K562 (cell line): ENCODE results near the gene ING4. TPM values are rescaled to one million over a fixed set of nuclear protein-coding genes. Genes with fewer than 3 reads are reported as not detected.

Source experiments
- ATF1 ChIP-seq, 2 experiments: fragments of 450-650 bp in 1 of 2; IDR thresholded peaks; 2 replicates each; pipeline ENCODE4 v1.6.1; 2016; ENCODE audit warnings: missing compliant biosample characterization in 1 of 2, missing genetic modification characterization in 1 of 2
- CGGBP1 ChIP-seq: fragments of 250-450 bp; sonication (Bioruptor Pico); IDR thresholded peaks from 2 replicates; pipeline ENCODE4 v1.9.0; 2021; ENCODE audit warnings: mild to moderate bottlenecking
- ELF1 ChIP-seq: fragments of 200-800 bp; sonication (Bioruptor generic); IDR thresholded peaks from 2 replicates; pipeline ENCODE4 v1.6.1; 2016; ENCODE audit warnings: missing genetic modification characterization, missing compliant biosample characterization
- FIP1L1 ChIP-seq: fragments of 200-400 bp; formaldehyde crosslinking; IDR thresholded peaks from 2 replicates; pipeline ENCODE4 v1.6.1; 2018; ENCODE audit warnings: mild to moderate bottlenecking, low read depth, low read length; ENCODE audit not compliant: poor library complexity, severe bottlenecking
- HDGF ChIP-seq: fragments of 450-650 bp; IDR thresholded peaks from 2 replicates; pipeline ENCODE4 v1.6.1; 2016
- HNRNPK ChIP-seq: fragments of 200-400 bp; formaldehyde crosslinking; IDR thresholded peaks from one replicate; pipeline ENCODE4 v1.6.1; 2018; ENCODE audit warnings: mild to moderate bottlenecking, low read depth, low read length; ENCODE audit not compliant: poor library complexity, severe bottlenecking
- HOXB6 ChIP-seq: fragments of 250-450 bp; sonication (Bioruptor Pico); IDR thresholded peaks from 2 replicates; pipeline ENCODE4 v1.5.1; 2022; ENCODE audit warnings: mild to moderate bottlenecking, borderline replicate concordance
- KHSRP ChIP-seq: fragments of 450-650 bp; IDR thresholded peaks from 2 replicates; pipeline ENCODE4 v1.6.1; 2017
- MAFF ChIP-seq: IDR thresholded peaks from 2 replicates; pipeline ENCODE4 v1.6.1; 2012; ENCODE audit warnings: low read length, improper control_type of control experiment
- MTF1 ChIP-seq: fragments of 250-450 bp; sonication (Bioruptor Pico); IDR thresholded peaks from 2 replicates; pipeline ENCODE4 v1.9.0; 2021; ENCODE audit warnings: moderate library complexity, mild to moderate bottlenecking, inconsistent platforms, borderline replicate concordance
- SMARCA5 ChIP-seq: fragments of 450-650 bp; IDR thresholded peaks from 2 replicates; pipeline ENCODE4 v1.6.1; 2016
- SREBF2 ChIP-seq: sonication (generic); formaldehyde crosslinking; IDR thresholded peaks from 2 replicates; pipeline ENCODE4 v1.4.0; 2020; ENCODE audit warnings: mild to moderate bottlenecking, missing genetic modification reagents
- STAT5A ChIP-seq: IDR thresholded peaks from 2 replicates; pipeline ENCODE4 v1.6.1; 2012; ENCODE audit warnings: low read length, inconsistent platforms, borderline replicate concordance
- ZBTB40 ChIP-seq, 2 experiments: fragments of 450-650 bp in 1 of 2; sonication (generic) in 1 of 2; formaldehyde crosslinking in 1 of 2; IDR thresholded peaks; 2 replicates each; pipeline versions ENCODE4 v1.7.1 to v1.9.0; 2016 to 2022; ENCODE audit warnings: inconsistent platforms in 1 of 2, mild to moderate bottlenecking in 1 of 2, missing genetic modification reagents in 1 of 2
- ZBTB8A ChIP-seq: fragments of 450-650 bp; IDR thresholded peaks from 2 replicates; pipeline ENCODE4 v1.6.1; 2018; ENCODE audit warnings: mild to moderate bottlenecking, moderate library complexity; ENCODE audit not compliant: partially characterized antibody
- ZNF280A ChIP-seq: fragments of 450-650 bp; IDR thresholded peaks from 2 replicates; pipeline ENCODE4 v1.6.1; 2018; ENCODE audit warnings: mild to moderate bottlenecking, low read depth; ENCODE audit not compliant: partially characterized antibody
- ZNF316 ChIP-seq: fragments of 450-650 bp; IDR thresholded peaks from 2 replicates; pipeline ENCODE4 v1.6.1; 2016
- ZNF780A ChIP-seq: fragments of 250-450 bp; sonication (Bioruptor Pico); IDR thresholded peaks from 2 replicates; pipeline ENCODE4 v1.5.0; 2021; ENCODE audit warnings: mild to moderate bottlenecking
- polyA plus RNA-seq, 8 experiments: library from polyadenylated mRNA; depleted of rRNA in 4 of 8; stranded (reverse) in 5 of 8; unstranded in 3 of 8; fragments of >200 nt; fragmentation: Nextera tagmentation in 2 of 8; fragmentation: Illumina TruSeq in 1 of 8; extraction: Ambion mirVana in 2 of 8; extraction: Trizol in 1 of 8; gene quantifications; 2 replicates each; pipeline versions ENCODE4 v1.2.1 to v1.2.3, GENCODE V29; 2011 to 2014; ENCODE audit warnings: inconsistent platforms in 1 of 8, missing spikeins in 1 of 8
- total RNA-seq, 7 experiments: library from RNA; depleted of rRNA in 6 of 7; stranded (reverse); fragments of >200 nt in 6 of 7; fragmentation: Illumina TruSeq in 2 of 7; extraction: Trizol in 2 of 7; gene quantifications; 2 replicates each; pipeline versions ENCODE4 v1.2.1 to v1.2.3, GENCODE V29; 2011 to 2021; ENCODE audit warnings: low replicate concordance in 1 of 7

ING4 gene
- total and polyA plus RNA-seq, 9 of the 15 experiments (the other 6 are each of a cell fraction or from before 2014, with no cell fraction given): 6.6 to 30.2 (median 15.7) TPM

- peak; percentile 99 for TF ChIP-seq ZBTB40 (IDR thresholded peaks at IDR 0.05)
- TF ChIP-seq ZBTB40 (CRISPR knock-in tag; IDR thresholded peaks at IDR 0.05): no peak
- TF ChIP-seq MTF1 (CRISPR knock-in tag): no peak
- no peak for TF ChIP-seq SREBF2
- no peak for TF ChIP-seq HOXB6 (CRISPR knock-in tag)
- TF ChIP-seq ATF1 (CRISPR knock-in tag; IDR thresholded peaks at IDR 0.05): peak; percentile 65
- peak; percentile 96 for TF ChIP-seq ATF1 (tag; IDR thresholded peaks at IDR 0.05)
- TF ChIP-seq ZBTB8A: no peak
- TF ChIP-seq SMARCA5: no peak
- no peak for TF ChIP-seq ZNF780A (CRISPR knock-in tag)
- TF ChIP-seq KHSRP: no peak
- TF ChIP-seq HDGF: no peak
- TF ChIP-seq ZNF316: no peak
- no peak for TF ChIP-seq ZNF280A
- peak; percentile 99 for TF ChIP-seq ELF1
- TF ChIP-seq HNRNPK: peak; percentile 61
- no peak for TF ChIP-seq STAT5A
- no peak for TF ChIP-seq CGGBP1 (CRISPR knock-in tag)
- TF ChIP-seq FIP1L1: peak; percentile 50
- TF ChIP-seq MAFF: no peak
Observed at GRCh38 chr12:6688999-6689882, 26.3 kb upstream of the ING4 start, which contains the start of gene ZNF384 (continued).
